ENCODE data around the gene MTA3. TPM values are rescaled to one million over a fixed set of nuclear protein-coding genes. Genes with fewer than 3 reads are reported as not detected.

MTA3 gene
- total RNA-seq, 1 donor from 2014 or later = 107 TPM

- peaks cover 13% of the 10 kb centered on the region for H3K9me3 Mint-ChIP-seq
- H3K4me3 Mint-ChIP-seq = no peak overlapping the region
- H3K4me1 Mint-ChIP-seq = peaks cover 4% of the 10 kb centered on the region
- no peak for DNase-seq (ENCODE audit: low spot score in 2 of 2, unreplicated experiment in 2 of 2)
- H3K36me3 Mint-ChIP-seq = peaks cover 10% of the 10 kb centered on the region
- H3K27ac Mint-ChIP-seq = no peak overlapping the region
- TF ChIP-seq CTCF (IDR thresholded peaks at IDR 0.05; ENCODE audit: unreplicated experiment) = no peak
- H3K27me3 Mint-ChIP-seq (ENCODE audit: low read depth) = no peaks in the 10 kb centered on the region
These were observed 232.9 kb downstream of the MTA3 start for GRCh38 chr2:42801381-42801780.

GRCh38 chr2:42802150-42802549 lies 233.7 kb downstream of the MTA3 start:
- H3K36me3 Mint-ChIP-seq = peaks cover 6% of the 10 kb centered on the region
- no peak overlapping the region for H3K27ac Mint-ChIP-seq
- no peak overlapping the region for H3K4me3 Mint-ChIP-seq
- H3K9me3 Mint-ChIP-seq = peaks cover 8% of the 10 kb centered on the region
- H3K4me1 Mint-ChIP-seq = peaks cover 3% of the 10 kb centered on the region
- no peak for TF ChIP-seq CTCF (IDR thresholded peaks at IDR 0.05; ENCODE audit: unreplicated experiment)
- H3K27me3 Mint-ChIP-seq (ENCODE audit: low read depth) = no peaks in the 10 kb centered on the region
- DNase-seq (ENCODE audit: low spot score in 2 of 2, unreplicated experiment in 2 of 2) = no peak

GRCh38 chr2:42804338-42804737 lies 235.9 kb downstream of the MTA3 start:
- no peak overlapping the region for H3K27ac Mint-ChIP-seq
- H3K27me3 Mint-ChIP-seq (ENCODE audit: low read depth) = no peaks in the 10 kb centered on the region
- peaks cover 5% of the 10 kb centered on the region for H3K9me3 Mint-ChIP-seq
- no peak for TF ChIP-seq CTCF (IDR thresholded peaks at IDR 0.05; ENCODE audit: unreplicated experiment)
- H3K4me1 Mint-ChIP-seq = peaks cover 13% of the 10 kb centered on the region
- no peaks in the 10 kb centered on the region for H3K36me3 Mint-ChIP-seq
- H3K4me3 Mint-ChIP-seq = no peak overlapping the region
- no peak for DNase-seq (ENCODE audit: low spot score in 2 of 2, unreplicated experiment in 2 of 2)

- no peaks in the 10 kb centered on the region for H3K27me3 Mint-ChIP-seq (ENCODE audit: low read depth)
- peaks cover under 1% of the 10 kb centered on the region for H3K9me3 Mint-ChIP-seq
- DNase-seq (ENCODE audit: low spot score in 2 of 2, unreplicated experiment in 2 of 2) = no peak
- H3K4me3 Mint-ChIP-seq = no peak overlapping the region
- peaks cover 15% of the 10 kb centered on the region for H3K4me1 Mint-ChIP-seq
- no peak overlapping the region for H3K27ac Mint-ChIP-seq
- no peak for TF ChIP-seq CTCF (IDR thresholded peaks at IDR 0.05; ENCODE audit: unreplicated experiment)
- H3K36me3 Mint-ChIP-seq = no peaks in the 10 kb centered on the region
These were observed 236.5 kb downstream of the MTA3 start for GRCh38 chr2:42804891-42805290.

Other genes starting within 250 kb of the MTA3 start
- gene COX7A2L, start 207.4 kb upstream of the MTA3 start, total RNA-seq = 82.5 to 85.1 TPM (median 83.0 TPM) in 3 replicates
- gene KCNG3, start 74.7 kb upstream of the MTA3 start, total RNA-seq = 0.09 to 0.27 TPM (median 0.18 TPM) in 3 replicates
- gene OXER1, start 195.5 kb downstream of the MTA3 start, total RNA-seq = 6.9 to 7.5 TPM (median 7.2 TPM) in 3 replicates
- 23.3 to 25.7 TPM (median 25.0 TPM) in 3 replicates for gene HAAO, start 224.0 kb downstream of the MTA3 start, total RNA-seq

Data from mesothelial cell of epicardium (in vitro differentiated cells).